ENCODE measurements around the gene CDC5L. TPM values are rescaled to one million over a fixed set of nuclear protein-coding genes. Genes with fewer than 3 reads are reported as not detected.
"Not testable (repeated sequence)": the region's sequence is repeated elsewhere in the genome, so short reads cannot be mapped to it uniquely, and the experiment has no call there.

CDC5L gene
- total RNA-seq, 1 donor from 2014 or later = 27.1 TPM

GRCh38 chr6:44410363-44410762 is 22.9 kb downstream of the CDC5L start:
- intact Hi-C loops (cut with micrococcal nuclease) = no loop called here

- intact Hi-C loops (cut with micrococcal nuclease) = no loop called here
These were observed 23.6 kb downstream of the CDC5L start for GRCh38 chr6:44411141-44411540.

GRCh38 chr6:44415449-44415848 is 27.9 kb downstream of the CDC5L start:
- intact Hi-C loops (cut with micrococcal nuclease) = no loop called here

- intact Hi-C loops (cut with micrococcal nuclease) = no loop called here
These were observed 28.5 kb downstream of the CDC5L start for GRCh38 chr6:44415873-44416502.

- intact Hi-C loops (cut with micrococcal nuclease) = no loop called here
These were observed 35.0 kb downstream of the CDC5L start for GRCh38 chr6:44422531-44422930.

GRCh38 chr6:44423306-44423705 is 35.8 kb downstream of the CDC5L start:
- intact Hi-C loops (cut with micrococcal nuclease) = no loop called here

- intact Hi-C loops (cut with micrococcal nuclease) = no loop called here
These were observed 38.4 kb downstream of the CDC5L start for GRCh38 chr6:44425951-44426350.

- intact Hi-C loops (cut with micrococcal nuclease) = no loop called here
These were observed 41.2 kb downstream of the CDC5L start for GRCh38 chr6:44428682-44429081.

- intact Hi-C loops (cut with micrococcal nuclease) = no loop called here
These were observed 42.8 kb downstream of the CDC5L start for GRCh38 chr6:44430326-44430725.

- intact Hi-C loops (cut with micrococcal nuclease) = loop anchor here (1.0 kb wide), 1 partner anchor 25 kb away; no protein-coding TSS in a partner anchor
These were observed 43.7 kb downstream of the CDC5L start for GRCh38 chr6:44431118-44431725.

GRCh38 chr6:44432227-44432626 is 44.7 kb downstream of the CDC5L start:
- intact Hi-C loops (cut with micrococcal nuclease) = no loop called here

GRCh38 chr6:44432726-44433125 is 45.2 kb downstream of the CDC5L start:
- intact Hi-C loops (cut with micrococcal nuclease) = no loop called here

GRCh38 chr6:44435500-44435899 is 48.0 kb downstream of the CDC5L start:
- intact Hi-C loops (cut with micrococcal nuclease) = no loop called here

- intact Hi-C loops (cut with micrococcal nuclease) = no loop called here
These were observed 51.3 kb downstream of the CDC5L start for GRCh38 chr6:44438827-44439226.

GRCh38 chr6:44439270-44440045 is 52.0 kb downstream of the CDC5L start:
- intact Hi-C loops (cut with micrococcal nuclease) = no loop called here

- intact Hi-C loops (cut with micrococcal nuclease) = no loop called here
These were observed 53.8 kb downstream of the CDC5L start for GRCh38 chr6:44441091-44441855.

GRCh38 chr6:44442236-44442635 is 54.7 kb downstream of the CDC5L start:
- intact Hi-C loops (cut with micrococcal nuclease) = no loop called here

GRCh38 chr6:44442833-44443444 is 55.4 kb downstream of the CDC5L start:
- intact Hi-C loops (cut with micrococcal nuclease) = no loop called here

GRCh38 chr6:44444853-44445252 is 57.3 kb downstream of the CDC5L start:
- intact Hi-C loops (cut with micrococcal nuclease) = no loop called here

- intact Hi-C loops (cut with micrococcal nuclease) = no loop called here
These were observed 59.3 kb downstream of the CDC5L start for GRCh38 chr6:44446626-44447300.

GRCh38 chr6:44449181-44449580 is 61.7 kb downstream of the CDC5L start:
- intact Hi-C loops (cut with micrococcal nuclease) = not testable (repeated sequence)
